Activated CD4-positive, alpha-beta T cell treated with anti-CD3 and anti-CD28 coated beads, Interleukin-10, Interleukin-2, amounts not matched to agents 100 ng/mL and 50 ng/mL, durations not matched to agents 16 hours and 8 hours (primary cell): ENCODE measurements around the gene RNF114.
"Not testable (repeated sequence)": the region's sequence is repeated elsewhere in the genome, so short reads cannot be mapped to it uniquely, and the experiment has no call there.

ENCODE experiments used
- DNase-seq: peaks from one replicate; pipeline ENCODE4 v3.0.0-alpha.2; 2020

Gene RNF114

DNA sequence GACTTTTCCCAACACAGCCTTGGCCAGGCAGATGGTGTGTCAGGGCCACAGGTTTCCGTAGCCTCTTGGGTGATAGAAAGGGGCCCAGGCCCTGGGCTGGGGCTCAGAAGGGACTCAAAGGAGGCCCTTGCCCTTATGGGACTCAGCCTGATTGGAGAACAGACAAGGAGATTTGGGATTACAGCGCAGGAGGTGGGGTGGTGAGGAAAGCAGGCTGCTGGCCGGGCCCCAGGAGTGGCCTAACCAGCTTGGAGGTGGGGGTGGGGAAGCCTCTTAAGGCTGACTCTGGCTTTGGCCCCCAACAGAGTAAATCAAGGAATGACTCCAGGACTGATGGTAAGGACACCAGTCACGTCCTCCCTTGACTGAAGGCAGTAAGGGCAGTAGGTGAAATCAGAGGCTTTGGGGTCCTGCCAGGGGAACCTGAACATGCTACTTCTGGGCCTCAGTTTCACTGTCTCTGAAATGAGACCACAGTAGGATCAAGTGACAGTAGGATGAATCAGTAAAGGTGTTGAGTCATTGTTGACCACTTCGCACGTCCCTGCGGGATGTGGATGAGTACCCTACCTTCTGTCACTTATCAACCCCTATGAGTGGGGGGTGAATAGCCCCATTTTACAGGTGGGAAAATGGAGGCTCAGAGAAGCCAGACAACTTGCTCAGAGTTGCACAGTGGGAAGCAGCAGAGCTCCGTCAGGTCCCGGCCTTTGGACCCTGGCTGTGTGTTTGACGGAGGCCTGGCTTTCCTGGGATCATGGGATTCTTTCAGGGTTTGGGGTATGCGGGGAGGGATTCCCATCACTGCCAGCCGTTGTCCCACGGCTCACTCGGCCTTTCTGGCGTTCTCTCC, 51.0 kb downstream of the RNF114 start:
- DNase-seq, result no peak

DNA sequence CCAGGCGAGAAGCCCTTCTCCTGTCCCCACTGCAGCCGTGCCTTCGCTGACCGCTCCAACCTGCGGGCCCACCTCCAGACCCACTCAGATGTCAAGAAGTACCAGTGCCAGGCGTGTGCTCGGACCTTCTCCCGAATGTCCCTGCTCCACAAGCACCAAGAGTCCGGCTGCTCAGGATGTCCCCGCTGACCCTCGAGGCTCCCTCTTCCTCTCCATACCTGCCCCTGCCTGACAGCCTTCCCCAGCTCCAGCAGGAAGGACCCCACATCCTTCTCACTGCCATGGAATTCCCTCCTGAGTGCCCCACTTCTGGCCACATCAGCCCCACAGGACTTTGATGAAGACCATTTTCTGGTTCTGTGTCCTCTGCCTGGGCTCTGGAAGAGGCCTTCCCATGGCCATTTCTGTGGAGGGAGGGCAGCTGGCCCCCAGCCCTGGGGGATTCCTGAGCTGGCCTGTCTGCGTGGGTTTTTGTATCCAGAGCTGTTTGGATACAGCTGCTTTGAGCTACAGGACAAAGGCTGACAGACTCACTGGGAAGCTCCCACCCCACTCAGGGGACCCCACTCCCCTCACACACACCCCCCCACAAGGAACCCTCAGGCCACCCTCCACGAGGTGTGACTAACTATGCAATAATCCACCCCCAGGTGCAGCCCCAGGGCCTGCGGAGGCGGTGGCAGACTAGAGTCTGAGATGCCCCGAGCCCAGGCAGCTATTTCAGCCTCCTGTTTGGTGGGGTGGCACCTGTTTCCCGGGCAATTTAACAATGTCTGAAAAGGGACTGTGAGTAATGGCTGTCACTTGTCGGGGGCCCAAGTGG, 51.9 kb downstream of the RNF114 start:
- DNase-seq, result no peak

DNA sequence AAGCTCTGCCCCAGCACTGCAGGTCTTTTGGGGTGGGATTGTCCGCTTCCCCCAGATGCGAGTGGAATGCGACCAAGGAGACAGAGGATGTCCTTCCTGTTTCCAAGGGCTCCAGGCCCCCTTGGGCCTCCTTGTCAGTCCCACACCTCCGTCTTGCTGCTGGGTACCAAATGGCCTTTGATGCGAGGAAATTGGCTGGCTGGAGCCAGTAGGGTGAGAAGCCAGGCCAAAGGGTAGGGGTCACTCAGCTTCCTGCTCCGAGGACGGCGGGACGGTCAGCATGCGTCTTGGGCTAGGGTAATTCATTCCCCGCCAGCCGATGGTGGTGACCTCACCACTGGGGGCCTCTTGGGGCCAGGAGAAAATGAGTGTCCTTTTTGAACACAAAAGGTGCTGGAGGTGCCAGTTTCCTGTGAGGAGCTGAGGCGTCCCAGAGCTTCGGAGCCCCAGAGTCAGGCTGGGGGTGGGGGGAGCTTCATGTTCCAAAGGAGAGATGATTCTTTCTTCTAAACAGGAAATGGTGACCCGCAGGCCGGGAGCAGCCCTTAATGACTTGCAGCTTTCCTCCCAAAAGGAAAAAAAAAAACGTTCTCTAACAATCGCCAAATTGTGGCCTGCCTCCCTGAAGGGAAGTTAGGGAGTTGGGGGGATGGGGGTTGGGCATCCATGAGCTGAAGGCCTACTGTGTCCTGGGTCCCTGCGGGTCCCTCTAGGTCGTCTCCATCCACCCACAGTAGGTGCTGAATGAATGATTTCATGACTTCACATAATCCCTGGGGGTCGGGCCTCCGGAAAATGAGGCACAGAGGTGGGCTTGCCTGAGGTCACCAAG, 53.3 kb downstream of the RNF114 start:
- DNase-seq, result no peak

DNA sequence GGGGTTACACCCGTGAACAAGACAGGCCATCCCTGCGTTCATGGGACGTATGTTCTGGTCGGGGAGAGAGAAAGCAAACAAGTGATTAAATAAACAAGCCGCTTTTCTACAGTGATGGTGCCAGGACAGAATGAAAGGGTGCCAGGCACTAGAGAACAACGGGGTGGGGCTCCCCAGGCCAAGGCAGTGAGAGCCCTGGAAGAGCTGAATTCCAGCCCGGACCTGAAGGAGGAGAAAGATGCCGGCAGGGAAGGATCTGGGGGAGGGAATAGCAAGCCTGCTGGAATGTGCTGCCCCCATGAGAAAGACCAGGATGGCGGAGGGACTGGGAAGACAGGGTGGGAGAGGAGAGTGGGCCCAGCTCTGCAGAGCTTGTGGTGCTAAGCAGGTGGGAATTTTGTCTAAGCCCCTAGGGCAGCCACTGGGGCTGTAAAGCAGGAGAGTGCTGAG, 54.1 kb downstream of the RNF114 start:
- DNase-seq, result no peak

DNA sequence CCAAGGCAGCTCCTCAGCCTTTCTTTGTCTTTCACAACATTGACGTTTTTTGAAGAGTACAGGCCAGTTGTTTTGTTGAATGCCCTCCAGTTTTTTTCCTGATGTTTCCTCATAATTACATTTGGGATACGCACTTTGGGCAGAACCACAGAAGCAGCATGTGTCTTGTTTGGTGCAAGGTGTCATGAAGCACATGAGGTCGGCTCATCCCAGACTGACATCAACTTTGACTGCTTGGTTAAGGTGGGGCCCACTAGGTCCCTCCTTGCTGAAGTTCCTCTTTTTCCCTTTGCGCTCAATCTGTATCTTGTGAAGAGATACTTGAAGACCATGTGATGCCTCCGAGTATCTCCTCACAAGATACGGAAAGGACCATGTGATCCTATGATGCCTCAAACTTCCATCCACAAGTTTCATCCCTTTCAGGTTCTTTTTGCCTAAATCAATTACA, 57.1 kb downstream of the RNF114 start:
- DNase-seq, result no peak

DNA sequence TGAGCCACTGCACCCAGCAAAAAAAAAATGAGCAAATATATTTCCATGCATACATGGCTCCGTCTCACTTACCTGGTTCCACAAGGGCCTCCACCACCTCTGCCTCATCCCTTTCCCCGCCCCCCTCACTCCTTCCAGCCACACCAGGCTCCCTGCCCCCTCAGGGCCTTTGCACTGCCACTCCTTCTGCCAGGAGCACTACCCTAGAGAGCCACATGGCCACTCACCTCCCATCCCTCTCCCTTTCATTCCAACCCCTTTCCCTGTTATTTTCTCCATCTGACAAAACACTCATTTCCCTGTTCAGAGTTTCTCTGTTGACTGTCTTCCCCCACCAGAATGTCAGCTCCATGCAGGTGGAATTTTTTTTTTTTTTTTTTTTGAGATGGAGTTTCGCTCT, 59.4 kb downstream of the RNF114 start:
- no peak for DNase-seq

DNA sequence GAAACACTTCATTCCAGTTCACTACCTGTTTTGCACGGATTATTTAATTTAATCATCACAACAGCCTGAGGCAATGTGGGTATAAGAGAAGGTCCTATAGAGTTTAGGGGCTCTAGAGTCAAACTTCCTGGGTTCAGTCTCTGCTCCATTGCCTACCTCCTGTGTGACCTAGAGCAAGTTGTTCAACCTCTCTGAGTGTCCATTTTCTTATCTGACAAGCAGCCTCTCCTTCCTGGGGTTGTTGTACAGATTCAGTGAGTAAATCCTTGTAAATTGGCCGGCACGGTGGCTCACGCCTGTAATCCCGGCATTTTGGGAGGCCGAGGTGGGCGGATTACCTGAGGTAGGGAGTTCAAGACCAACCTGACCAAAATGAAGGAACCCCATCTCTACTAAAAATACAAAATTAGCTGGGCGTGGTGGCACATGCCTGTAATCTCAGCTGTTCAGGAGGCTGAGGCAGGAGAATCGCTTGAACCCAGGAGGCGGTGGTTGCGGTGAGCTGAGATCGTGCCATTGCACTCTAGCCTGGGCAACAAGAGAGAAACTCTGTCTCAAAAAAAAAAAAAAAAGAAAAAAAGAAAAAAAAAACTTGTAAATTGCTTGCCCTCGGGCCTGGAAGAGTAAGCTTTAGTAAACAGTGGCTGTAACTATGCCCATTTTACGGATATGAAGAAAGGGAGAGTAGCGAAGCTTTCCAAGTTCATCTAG, 62.4 kb downstream of the RNF114 start:
- DNase-seq, result not testable (repeated sequence)

DNA sequence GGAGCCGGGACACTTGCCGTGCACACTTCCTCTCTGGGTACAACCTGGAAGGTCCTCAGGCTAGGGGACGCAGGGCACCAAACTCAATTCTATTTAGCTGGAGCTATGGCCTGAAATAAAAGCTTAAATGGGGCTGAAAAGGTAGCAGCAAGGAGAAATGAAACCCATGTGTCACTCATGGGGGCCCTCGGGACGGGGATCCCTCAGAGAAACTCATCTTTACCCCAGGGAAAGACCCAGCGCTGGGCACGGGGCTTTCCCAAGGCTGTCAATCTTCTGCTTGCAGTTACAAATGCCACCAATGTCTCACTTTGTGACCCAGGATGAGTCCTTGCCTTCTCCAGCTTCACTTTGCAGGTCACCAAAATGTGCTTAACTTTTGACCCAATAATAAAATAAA, 63.1 kb downstream of the RNF114 start:
- peak; percentile 32 for DNase-seq

DNA sequence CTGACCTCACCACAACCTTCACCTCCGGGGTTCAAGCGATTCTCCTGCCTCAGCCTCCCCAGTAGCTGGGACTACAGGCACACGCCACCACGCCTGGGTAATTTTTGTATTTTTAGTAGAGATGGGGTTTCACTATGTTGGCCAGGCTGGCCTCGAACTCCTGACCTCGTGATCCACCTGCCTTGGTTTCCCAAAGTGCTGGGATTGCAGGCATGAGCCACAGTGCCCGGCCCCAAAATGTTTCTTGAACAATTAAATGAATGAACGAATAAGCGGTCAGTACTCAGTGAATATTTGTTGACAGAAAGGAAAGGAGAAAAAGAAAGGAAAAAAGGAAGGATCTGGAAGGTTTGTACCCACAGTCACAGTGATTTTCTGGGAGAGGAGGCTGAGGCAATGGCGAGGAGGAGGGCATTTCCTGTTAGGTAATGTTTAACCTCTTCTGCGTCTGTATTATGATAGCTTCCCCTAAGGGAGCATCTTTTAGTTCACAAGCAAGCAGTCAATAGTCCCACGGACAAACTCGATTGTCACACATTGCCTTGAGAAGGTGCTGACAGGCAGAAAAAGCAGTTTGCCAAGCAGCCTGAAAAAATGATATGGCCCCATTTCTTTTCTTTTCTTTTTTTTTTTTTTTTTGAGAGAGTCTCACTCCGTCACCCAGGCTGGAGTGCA, 64.5 kb downstream of the RNF114 start:
- not testable (repeated sequence) for DNase-seq

DNA sequence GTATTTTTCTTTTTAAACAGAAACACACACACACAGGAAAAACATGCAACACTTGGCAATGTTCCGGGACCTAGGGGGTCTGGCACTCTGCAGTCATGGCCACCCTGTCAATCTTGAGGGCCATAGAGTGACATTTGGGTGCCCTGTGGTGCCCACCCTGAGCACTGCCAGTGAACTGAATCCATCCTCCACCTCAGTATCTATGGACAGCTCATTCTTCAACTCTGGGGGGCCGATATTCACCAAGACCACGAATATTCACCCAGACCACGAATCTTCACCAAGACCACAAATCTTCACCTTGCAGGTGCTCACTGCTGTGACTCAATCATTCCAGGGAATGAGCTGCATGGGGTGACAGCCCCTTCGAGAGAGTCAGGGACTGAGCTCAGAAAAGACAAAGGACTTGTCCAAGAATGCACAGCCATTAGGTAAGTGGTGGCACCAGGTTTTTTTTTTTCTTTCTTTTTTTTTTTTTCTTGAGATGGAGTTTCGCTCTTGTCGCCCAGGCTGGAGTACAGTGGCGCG, 65.7 kb downstream of the RNF114 start:
- DNase-seq, result no peak

DNA sequence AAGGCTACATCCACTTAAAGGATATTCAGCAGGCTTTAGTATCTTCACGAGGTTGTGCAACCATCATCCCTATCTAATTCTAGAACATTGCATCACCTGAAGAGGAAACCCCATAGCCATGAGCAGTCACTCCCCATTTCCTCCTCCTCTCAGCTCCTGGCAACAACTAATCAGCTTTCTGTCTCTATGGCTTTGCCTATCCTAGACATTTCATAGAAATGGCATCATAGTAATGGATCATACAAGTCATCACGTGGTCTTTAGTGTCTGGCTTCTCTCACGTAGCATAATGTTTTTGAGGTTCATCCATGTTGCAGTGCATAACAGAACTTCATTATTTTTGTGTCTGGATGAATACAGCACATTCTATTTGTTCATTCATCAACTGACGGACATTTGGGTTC, 67.1 kb downstream of the RNF114 start:
- DNase-seq, result peak; percentile 18
